Activated CD4-positive, alpha-beta T cell treated with anti-CD3 and anti-CD28 coated beads for 24 hours (primary cell): Measurements from ENCODE around the gene RNF19B.

Source experiments
- DNase-seq, 2 donors: peaks; one replicate each; pipeline ENCODE4 v3.0.0-alpha.2; 2020; ENCODE audit warnings: low read depth in 2 of 2

Gene RNF19B

DNA sequence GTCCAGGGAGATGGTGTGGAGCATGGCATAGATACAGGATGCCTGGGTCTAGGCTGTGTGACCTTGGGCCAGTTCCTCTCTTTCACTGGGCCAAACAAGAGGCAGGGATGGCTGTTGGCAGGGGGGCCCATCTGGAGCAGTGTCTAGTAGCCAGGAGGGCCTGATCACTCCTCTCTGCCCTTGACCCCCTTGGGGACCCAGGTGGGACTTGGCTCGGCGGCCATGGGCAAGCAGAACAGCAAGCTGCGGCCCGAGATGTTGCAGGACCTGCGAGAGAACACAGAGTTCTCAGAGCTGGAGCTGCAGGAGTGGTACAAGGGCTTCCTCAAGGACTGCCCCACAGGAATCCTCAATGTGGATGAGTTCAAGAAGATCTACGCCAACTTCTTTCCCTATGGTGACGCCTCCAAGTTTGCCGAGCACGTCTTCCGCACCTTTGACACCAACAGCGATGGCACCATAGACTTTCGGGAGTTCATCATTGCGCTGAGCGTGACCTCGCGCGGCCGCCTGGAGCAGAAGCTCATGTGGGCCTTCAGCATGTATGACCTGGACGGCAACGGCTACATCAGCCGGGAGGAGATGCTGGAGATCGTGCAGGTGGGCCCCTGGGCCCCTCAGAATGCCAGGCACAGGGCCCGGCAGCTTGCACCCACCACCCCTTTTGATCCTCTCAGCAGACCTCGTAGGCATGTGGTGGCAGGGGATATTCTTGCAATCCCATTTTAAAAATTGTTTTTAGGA lies 75.8 kb downstream of the RNF19B start:
- no peak for DNase-seq

DNA sequence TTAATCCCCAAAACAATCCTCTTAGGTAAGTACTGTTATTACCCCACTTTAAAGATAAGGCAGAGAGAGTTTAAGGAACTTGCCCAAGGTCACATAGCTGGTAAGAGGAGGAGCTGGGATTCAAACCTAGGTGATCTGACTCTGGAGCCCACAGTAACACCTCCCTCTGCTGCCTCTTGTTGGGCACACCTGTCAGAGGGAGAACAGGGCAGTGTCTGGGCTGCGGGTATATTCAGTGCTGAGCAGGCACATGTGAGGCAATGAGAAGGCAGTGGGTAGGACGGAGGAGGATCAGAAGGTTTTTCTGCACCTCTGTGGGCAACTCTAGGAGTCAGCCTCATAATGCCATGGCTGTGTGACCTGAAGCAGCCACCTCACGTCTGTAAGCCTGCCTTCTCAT lies 76.5 kb downstream of the RNF19B start:
- no peak for DNase-seq

DNA sequence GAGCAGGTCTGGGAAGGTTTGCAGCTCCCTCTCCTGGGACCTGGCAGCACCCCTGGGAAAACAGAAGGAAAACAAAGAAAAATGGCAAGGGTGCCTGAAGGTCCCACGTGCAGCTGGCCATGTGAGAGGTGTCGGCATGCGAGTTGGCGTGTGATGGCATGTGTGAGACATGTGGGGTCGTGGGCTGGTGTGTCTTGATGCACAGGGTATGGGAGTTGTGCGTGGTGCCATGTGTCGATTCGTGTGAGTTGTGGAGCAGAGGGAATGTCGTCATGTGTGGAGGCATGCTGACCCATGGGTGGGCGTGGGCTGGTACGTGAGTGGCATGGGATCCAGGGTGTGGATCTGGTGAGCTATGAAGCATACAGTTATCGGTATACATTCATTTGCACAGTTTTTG lies 77.0 kb downstream of the RNF19B start:
- DNase-seq, result no peak

DNA sequence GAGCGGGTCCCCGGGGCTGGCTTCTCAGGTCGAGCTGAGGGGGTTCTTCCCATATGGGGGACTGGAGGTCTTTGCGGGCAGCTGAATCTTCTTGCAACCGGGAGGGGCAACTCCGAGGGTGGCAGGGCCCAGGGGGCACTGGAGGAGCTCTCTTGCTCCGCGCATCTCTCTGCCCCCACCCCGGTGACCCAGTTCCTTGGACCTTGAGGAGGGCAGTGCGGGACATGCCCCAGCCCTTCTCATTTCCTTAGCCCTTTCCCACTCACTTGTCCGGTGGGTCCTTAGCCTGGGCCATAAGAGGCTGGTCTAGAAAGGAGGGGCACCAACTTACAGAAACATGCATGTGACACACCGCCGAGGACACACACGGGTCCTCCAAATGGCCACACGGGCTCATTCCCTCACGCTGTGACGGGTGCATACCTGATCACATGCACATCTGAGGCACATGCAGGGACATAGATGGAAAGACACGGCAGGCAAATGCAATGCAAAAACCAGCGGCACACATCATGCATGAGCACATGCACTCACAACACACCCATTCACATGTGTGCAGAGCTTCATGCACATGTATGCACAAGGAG lies 77.7 kb downstream of the RNF19B start:
- no peak for DNase-seq
